M059J (cell line): Measurements from ENCODE around the gene RSRC1. TPM values are rescaled to one million over a fixed set of nuclear protein-coding genes. Genes with fewer than 3 reads are reported as not detected.
"Not testable (repeated sequence)": the region's sequence is repeated elsewhere in the genome, so short reads cannot be mapped to it uniquely, and the experiment has no call there.

Source experiments
- DNase-seq: peaks from one replicate; pipeline ENCODE4 v3.0.0-alpha.2; 2012; ENCODE audit warnings: low read depth
- total RNA-seq: library from RNA; depleted of rRNA; stranded (reverse); fragments of >200 nt; shearing (Covaris generic); gene quantifications from 2 replicates; pipeline ENCODE4 v1.2.3, GENCODE V29; 2014

Gene RSRC1
- total RNA-seq, 1 experiment from 2014 or later, result 61.0 TPM

DNA sequence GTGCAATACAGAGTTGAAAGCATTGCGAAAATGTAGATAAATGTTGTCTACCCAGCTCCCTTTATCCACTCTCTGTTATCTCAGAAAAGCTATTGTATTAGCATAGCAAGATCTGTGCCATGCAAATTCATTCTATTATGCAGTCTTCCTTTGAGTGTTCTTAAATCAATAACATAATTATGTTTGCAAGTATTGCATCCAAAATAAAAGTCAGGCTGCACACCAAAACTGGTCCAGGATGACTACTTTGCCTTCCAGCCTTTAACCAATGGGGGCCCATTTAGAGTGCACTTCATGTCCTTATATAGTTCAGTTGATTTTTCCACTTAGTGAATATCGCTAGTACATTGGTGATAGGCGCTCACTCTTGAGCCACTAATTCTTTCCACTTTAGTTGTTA lies 353.7 kb downstream of the RSRC1 start:
- DNase-seq, result no peak

DNA sequence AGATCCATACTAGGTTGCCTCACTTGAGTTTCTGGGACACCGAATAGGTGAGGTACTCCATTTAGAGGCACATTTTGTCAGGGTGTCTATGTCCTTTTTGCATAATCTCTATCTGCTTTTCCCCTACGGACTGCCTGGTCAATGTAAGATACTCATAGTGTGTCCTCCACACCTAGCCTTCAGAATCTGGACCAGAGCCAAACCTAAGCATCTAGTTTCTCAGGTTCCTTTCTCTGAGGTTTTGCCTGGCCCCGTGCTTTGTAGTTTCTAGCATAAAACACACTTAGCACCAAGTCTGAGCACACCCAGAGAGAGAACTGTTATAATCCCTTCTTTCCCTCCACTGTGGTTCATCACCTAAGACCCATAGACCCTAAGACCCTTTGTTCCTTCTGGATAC lies 355.2 kb downstream of the RSRC1 start:
- no peak for DNase-seq

- DNase-seq, result peak; percentile 63
These were observed 361.2 kb downstream of the RSRC1 start for GRCh38 chr3:158470944-158471638.

DNA sequence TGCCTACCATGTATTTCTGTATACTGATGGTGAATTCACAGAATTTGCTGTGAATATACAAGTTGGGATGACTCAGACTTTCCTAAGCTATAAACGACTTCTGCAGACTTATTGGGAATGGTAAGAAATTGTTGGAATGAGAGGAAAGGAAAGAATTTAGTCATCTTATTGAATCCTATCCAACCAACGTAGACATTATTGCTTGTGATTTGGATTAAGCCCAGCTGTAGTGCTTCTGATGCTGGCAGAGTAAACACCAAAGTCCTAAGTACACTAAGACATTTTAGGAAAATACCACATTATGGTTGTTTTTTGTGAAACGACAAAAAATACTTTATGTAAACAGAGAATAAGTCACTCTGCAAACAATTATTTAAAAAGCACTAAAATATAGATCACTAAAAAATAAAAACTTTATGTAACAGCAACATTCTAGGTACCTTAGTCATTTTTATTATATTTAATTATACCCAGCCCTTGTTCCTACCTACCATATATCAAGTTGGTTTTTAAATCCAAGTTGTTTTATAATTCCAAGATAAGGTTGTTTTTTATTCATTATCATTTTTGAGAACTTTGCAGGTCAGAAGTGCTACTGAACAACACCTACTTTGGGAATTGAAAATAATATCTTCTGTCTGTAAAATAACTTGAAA lies 361.9 kb downstream of the RSRC1 start:
- peak; percentile 94 for DNase-seq

DNA sequence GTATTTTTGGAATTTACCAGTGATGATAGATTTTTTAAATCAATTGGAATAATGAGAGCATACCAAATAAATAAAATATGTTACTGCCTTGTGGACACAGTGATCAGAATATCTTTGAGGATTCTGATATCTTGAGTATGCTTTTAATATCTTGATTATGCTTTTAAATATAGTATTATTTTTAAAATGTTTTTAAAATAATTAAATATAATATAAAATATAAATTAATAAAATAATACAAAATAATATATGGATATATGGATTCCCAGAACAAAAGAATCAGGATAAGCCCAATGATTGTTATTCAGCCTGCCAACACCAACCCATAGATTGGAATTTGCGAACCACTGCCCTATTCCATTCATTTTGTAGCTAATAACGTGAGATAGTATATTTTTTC lies 369.2 kb downstream of the RSRC1 start:
- no peak for DNase-seq

- DNase-seq, result no peak
These were observed 373.9 kb downstream of the RSRC1 start for GRCh38 chr3:158483701-158484235.

DNA sequence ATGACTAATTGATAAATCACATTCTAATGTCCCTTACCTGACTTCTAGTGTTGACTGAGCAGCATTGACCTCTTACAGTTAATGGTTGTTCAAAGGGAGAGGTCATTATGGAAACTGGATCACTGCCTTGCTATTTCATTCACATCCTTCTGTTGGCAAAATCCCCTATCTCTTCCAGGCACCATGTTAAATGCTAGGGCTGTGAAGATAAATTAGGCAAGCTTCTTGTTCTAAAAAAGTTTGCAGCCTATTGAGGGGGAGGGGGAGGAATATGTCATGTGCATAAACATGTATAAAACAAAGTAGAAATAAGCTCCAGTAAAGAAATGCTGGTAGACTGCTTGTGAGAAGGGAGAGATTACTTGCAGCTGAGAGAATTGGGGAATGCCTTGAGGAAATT lies 376.3 kb downstream of the RSRC1 start:
- no peak for DNase-seq

DNA sequence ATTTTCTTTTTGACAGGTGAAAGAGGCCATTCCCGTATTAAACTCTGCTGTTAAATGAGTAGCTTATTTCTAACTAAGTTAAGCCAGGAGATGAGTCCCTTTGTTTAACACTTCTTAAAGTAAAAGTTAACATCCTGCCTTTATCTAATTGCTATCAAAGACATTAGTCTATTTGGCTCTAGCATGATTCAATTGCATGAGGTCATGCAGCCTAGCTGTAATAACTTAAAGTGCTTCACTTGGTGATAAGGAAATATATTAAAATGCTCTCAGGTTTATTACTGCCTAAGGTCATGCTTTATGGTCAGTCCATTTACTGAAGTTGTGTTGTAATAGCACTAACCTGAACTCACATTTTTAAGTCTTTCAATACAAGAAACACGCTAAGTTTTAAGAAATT lies 378.8 kb downstream of the RSRC1 start:
- peak; percentile 46 for DNase-seq

GRCh38 chr3:158489181-158489580 lies 379.3 kb downstream of the RSRC1 start:
- no peak for DNase-seq

GRCh38 chr3:158491968-158492367 lies 382.1 kb downstream of the RSRC1 start:
- no peak for DNase-seq

DNA sequence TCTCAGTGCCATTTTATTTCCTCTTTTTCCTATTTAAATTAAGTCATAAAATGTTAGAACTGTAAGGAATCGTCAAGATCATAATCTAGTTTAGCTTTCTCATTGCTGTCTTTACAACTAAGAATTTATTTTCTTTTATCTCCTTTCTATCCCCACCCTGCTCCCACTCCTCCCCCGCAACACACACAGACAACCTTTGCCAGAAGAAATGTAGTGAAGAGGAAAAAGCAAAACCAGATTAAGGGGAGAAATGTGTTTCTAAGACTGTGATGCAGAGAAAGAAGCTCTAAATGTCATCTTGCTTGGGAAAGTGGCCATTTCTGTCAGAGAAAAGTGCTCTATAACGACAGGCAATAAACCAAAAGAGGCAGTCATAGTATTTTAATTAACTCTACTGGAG lies 382.8 kb downstream of the RSRC1 start:
- DNase-seq, result no peak

DNA sequence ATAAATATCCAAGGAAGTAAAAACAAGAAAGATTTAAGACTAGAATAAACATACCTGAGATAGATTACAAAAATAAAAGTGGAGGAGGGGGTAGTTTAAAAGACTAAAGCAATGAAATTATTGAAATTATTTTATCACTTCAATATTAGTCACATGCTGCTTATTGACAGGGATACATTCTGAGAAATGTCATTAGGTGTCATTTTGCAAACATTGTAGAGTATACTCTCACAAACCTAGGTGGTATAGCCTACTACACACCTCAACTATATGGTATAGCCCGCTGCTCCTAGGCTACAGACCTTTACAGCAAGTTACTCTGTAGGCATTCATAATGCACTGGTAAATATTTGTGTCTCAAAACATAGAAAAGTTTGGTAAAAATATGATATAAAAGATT lies 384.0 kb downstream of the RSRC1 start:
- no peak for DNase-seq

DNA sequence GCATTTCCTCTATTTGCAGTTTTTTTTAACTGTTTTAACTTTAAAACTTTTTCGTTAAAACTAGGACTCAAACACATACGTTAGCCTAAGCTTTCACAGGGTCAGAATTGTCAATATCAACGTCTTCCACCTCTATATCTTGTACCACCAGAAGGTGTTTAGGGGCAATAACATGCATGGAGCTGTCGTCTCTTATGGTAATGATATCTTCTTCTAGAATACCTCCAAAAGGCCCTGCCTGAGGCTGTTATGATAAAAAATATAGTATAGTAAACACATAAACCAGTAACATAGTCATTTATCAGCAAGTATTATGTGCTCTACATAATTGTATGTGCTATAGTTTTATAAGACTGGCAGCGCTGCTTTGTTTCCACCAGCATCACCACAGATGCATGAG lies 384.8 kb downstream of the RSRC1 start:
- DNase-seq, result no peak

DNA sequence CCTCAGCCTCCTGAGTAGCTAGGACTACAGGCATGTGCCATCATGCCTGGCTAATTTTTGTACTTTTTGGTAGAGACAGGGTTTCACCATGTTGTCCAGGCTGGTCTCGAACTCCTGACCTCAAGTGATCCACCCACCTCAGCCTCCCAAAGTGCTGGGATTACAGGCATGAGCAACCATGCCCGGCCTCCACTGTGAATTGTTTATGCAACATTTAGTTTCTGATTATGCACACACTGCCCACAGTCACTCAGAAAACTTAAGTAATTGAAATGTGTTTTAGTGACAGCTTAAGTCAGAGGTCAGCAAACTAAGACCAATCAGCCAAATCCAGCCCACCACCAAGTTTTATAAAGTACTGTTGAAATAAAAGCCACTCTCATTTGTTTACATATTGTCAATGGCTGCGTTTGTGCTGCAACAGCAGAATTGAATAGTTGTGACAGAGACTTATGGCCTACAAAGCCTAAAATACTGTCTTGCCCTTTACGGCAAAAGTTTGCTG lies 385.6 kb downstream of the RSRC1 start:
- DNase-seq, result not testable (repeated sequence)

- no peak for DNase-seq
These were observed 395.2 kb downstream of the RSRC1 start for GRCh38 chr3:158505117-158505516.

GRCh38 chr3:158506456-158506855 lies 396.6 kb downstream of the RSRC1 start:
- no peak for DNase-seq

DNA sequence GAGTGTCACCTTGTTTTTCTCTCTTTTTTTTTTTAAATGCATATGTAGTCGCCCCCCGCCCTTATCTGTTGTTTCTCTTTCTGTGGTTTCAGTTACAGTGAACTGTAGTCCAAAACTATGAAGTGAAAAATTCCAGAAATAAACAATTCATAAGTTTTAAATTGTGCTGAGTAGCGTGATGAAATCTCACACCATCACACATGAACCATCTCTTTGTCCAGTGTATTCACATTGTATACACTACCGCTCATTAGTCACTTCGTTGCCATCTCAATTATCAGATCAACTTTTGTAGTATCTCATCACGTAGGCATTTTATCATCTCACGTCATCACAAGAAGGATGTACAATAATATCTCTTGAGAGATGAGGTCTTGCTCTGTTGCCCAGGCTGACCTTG lies 398.6 kb downstream of the RSRC1 start:
- DNase-seq, result peak; percentile 68

DNA sequence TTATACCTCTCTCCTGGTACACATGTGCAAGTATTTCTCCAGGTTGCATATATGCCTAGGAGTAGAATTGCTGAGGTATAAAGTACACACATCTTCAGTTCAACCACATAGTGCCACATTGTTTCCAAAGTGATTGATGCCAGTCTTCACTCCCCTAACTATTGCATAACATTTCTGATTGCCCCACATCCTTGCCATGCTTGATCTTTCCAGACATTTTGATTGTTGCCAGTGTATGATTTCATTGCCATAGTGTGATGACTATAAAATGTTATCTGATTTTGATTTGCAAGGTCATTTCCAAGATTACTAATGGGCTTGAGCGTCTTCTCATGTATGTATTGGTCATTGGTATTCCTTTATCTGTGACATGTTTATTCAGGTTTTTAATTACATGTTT lies 400.0 kb downstream of the RSRC1 start:
- DNase-seq, result peak; percentile 19

- not testable (repeated sequence) for DNase-seq
These were observed 406.8 kb downstream of the RSRC1 start for GRCh38 chr3:158516729-158517128.

GRCh38 chr3:158519776-158520175 lies 409.9 kb downstream of the RSRC1 start:
- no peak for DNase-seq

- peak; percentile 9 for DNase-seq
These were observed 410.5 kb downstream of the RSRC1 start for GRCh38 chr3:158520433-158520832.

- DNase-seq, result peak; percentile 67
These were observed 412.6 kb downstream of the RSRC1 start for GRCh38 chr3:158522221-158523136.
